HG02938 (cell line): ENCODE measurements around the gene USF3.
"Not testable (repeated sequence)": the region's sequence is repeated elsewhere in the genome, so short reads cannot be mapped to it uniquely, and the experiment has no call there.

Experiments used
- ATAC-seq: cut with Tn5 transposase; IDR thresholded peaks from one replicate; pipeline ENCODE4 v1.9.1; 2021; ENCODE audit warnings: mild to moderate bottlenecking, moderate library complexity; ENCODE audit not compliant: unreplicated experiment

Gene USF3

GRCh38 chr3:113654851-113655250 lies 41.6 kb downstream of the USF3 start:
- no peak for ATAC-seq

- no peak for ATAC-seq
Observed at GRCh38 chr3:113654310-113654709, 42.1 kb downstream of the USF3 start.

DNA sequence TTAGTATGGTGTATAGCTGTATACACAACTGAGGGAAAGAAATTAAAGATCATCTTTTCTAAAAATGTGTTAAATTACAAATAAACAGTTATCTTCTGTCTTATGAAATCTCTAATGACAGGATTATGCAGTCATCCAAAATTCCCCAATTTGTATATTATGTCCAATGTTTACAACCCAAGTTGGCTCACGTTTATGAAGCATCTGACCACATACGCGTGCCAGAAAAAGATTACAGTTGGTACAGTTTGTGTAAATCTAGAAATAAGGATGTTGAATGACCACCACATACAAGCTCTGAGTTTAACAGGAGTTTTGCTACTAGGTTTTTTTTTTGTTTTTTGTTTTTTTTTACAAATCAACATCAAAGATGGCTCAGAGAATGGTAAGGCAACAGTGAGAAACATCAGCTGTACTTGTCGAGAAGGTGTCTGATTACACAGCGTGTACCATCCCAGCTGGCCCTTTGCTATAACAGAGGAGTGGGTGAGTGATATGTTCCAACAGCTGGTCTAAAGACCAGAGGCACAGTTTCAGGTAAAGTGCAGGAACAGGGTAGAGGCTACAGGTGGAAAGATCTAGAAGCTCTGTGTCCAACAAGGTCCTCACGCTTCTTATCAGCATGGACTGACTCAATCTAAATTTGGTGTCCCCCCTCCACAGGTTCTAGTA lies 47.1 kb downstream of the USF3 start:
- no peak for ATAC-seq

DNA sequence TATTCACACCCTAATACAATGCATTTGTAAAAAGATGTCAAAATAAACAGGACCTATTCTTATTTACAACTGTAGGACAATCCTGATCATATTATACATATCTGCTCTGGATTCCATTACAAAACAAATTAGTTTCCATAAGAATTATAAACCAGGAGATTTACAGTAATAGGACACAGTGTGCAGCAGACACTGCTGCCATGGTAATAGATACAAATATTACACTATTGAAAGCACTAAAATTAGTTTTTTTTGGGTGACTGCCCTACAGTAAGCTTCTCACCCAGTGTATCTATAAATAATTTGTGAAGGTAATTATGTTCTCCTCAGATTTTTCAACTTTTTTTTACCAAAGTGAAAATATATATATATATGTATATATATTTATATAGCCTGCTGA lies 47.9 kb downstream of the USF3 start:
- no peak for ATAC-seq

GRCh38 chr3:113643583-113643982 lies 52.9 kb downstream of the USF3 start:
- no peak for ATAC-seq

GRCh38 chr3:113638910-113639309 lies 57.5 kb downstream of the USF3 start:
- ATAC-seq = no peak

GRCh38 chr3:113637756-113638155 lies 58.7 kb downstream of the USF3 start:
- no peak for ATAC-seq

DNA sequence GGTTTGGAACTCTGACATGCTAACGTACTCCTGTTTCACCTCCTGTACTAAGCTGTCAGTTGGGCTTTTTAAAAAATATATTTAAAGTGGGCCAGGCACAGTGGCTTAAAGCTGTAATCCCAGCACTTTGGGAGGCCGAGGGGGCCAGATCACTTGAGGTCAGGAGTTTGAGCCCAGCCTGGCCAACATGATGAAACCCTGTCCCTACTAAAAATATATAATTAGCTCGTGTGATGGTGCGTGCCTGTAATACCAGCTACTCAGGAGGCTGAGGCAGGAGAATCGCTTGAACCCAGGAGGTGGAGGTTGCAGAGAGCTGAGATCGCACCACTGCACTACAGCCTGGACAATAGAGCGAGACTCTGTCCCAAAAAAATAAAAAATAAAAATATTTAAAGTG lies 60.4 kb downstream of the USF3 start:
- ATAC-seq = not testable (repeated sequence)

GRCh38 chr3:113634782-113635474 lies 61.5 kb downstream of the USF3 start:
- no peak for ATAC-seq

- no peak for ATAC-seq
Observed at GRCh38 chr3:113631573-113631972, 64.9 kb downstream of the USF3 start.

GRCh38 chr3:113630956-113631542 lies 65.4 kb downstream of the USF3 start:
- no peak for ATAC-seq

- no peak for ATAC-seq
Observed at GRCh38 chr3:113629584-113630421, 66.6 kb downstream of the USF3 start.

GRCh38 chr3:113628788-113629187 lies 67.7 kb downstream of the USF3 start:
- ATAC-seq = no peak

DNA sequence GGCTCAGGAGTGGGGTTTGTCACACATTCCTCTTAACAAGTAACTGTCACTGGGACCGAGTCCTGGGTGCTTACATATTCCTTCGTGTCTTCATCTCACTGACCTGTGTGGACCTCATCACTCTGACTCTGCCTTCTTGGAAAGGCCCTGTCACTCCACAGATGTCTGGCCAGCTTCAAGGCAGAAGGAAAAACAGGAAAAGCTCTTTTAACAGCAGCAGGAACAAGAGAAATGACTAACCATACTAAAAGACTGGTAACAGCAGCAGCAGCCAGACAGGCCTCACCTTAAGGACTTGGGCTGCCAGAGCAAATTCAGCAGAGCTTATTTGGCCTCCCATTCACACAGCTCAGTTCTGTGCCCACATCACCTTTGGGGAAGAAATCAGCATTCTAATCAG lies 68.1 kb downstream of the USF3 start:
- no peak for ATAC-seq

DNA sequence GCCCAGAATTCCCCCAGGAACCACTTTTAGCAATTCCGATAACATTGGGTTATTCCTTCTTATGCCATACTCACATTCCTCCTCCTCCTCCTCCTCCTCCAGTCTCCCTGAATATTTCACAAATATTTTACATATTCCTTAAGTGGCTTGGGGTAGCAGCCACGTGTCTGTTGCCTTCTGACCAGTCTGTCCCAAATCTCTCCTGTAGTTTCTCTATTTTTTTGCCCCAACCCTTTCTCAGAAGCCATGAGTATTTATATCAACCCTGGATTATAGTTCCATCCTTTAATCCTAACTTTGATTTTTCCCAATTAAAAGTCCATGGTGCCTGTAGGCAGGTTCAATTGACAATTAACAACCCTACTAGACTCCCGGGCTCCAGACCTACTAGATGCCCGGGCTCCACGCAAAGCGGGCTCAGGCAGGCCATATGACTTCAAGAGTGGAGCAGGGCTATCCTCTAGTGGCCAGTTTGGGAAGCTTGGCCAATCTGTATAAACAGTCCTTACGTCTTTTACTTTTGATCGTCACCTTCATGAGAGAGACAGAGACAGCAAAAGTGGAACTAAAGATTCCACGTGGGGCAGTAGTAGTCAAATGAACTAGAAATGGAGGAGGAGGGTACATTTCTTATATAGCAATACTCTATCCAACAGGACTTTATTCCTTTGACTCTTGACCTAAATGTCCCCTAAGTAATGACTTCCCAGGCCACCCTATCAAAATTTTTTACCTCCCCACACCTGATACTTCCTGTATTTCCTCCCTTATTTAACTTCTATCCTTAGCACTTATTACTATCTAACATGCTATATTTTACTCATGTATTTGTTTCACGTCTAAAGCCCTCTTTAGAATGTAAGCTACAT lies 69.7 kb downstream of the USF3 start:
- ATAC-seq = peak; percentile 74

DNA sequence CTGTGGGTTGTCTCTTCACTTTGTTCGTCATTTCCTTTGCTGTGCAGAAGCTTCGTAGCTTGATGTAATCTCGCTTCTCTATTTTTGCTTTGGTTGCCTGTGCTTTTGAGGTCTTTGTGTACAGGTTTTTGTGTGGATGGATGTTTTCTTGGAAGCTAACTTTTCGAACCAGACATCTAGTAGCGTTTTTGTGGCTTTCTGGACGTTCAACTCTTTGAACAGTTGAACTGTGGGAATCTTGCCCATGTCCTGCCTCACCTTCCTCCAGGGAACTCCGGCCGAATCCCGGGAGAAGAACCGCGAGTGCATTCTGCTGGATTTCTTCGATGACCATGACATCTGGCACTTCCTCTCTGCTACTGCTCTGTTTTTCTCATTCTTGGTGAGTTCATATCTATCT lies 70.6 kb downstream of the USF3 start:
- no peak for ATAC-seq

- ATAC-seq = no peak
Observed at GRCh38 chr3:113623811-113624210, 72.6 kb downstream of the USF3 start.

GRCh38 chr3:113623324-113623723 lies 73.1 kb downstream of the USF3 start:
- ATAC-seq = no peak

DNA sequence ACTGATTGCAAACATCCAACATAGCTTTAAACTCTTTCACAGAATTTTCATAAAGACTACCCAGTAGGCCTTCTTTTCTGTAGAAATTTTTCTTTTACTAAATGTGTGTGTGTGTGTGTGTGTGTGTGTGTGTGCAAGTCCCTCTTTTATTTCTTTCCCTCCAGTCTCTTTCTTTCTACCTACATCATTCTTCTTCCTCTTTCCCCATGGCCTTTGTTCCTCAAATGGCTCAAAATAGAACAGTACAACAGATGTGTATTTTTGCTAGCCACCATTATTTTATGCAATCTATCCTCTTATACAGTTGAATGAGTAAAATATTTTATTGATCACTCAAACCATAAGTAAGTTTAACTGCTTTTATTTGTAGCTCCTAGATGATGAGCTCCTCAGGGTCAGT lies 76.4 kb downstream of the USF3 start:
- ATAC-seq = no peak

DNA sequence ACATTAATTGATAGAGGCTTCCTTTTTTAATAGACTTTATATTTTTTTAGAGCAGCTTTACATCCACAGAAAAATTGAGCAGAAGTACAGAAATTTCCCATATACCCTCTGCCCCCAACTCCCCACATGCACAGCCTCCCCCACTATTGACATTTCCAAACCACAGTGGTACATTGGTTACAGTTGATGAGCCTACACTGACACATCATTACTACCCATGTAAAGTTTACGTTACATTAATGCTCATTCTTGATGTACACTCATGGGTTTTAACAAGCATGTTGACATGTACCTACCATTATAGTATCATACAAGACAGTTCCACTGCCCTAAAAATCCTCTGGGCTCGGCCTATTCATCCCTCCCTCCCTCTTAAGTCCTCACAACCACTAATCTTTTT lies 78.7 kb downstream of the USF3 start:
- no peak for ATAC-seq

DNA sequence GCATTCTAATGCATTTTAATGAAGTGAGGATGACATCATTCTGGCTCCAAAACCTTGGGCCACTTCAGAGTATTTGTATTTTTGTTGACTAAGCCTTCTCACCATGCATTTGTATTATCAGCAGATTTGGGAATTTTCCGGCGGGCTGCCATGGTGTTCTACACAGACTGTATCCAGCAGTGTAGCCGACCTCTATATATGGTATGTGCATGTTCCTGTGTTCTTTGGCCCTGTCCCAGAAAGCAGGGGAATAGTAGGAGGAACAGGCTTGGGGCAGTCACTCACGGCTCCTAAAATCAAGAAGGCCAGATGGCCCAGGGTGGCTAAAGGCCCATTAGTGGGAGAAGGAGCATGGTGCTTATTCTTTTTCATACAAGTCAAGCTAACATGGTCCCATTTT lies 80.5 kb downstream of the USF3 start:
- ATAC-seq = no peak
